Measurements from ENCODE around the gene ADGRF4.

Gene ADGRF4

GRCh38 chr6:47686411-47686810 lies 12.0 kb upstream of the ADGRF4 start:
- DNase-seq = no peak

DNA sequence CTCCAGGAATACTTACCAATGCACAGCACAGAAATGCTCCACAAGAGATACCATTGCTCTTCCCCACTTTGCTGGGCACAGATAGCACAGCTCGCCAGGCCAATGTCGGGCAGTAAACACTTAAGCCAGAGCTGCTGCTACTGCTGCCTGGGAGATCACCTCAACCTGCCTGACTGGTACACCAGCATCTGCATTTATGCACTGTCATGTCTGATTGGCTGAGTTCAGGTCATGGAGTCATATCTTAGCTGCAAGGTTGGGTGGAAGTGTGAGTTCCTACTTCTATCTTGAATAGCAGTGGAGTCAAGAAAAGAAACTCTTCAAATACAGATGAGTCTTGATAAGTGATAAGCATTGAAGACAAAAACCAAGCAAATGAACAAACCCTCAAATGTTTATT lies 10.9 kb upstream of the ADGRF4 start:
- DNase-seq = no peak

DNA sequence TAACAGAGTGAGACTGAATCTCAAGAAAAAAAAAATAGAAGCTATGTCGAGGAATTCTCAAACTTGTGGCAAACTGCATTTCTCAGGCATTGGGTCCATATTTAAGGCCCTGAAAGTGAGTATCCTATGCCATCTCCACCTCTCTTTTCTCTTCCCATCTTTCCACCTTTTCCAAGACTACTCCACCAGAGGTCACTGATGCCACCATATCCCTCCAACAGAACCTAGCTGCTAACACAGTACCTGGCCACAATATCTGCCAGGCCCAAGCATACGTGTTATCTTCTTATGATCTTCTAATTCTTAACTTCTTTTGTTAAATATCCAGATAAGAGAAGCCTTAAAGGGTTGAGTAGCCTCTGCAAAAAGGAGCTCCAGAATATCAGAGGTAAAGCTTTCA lies 8.2 kb upstream of the ADGRF4 start:
- DNase-seq = no peak

- DNase-seq = no peak
These were observed 7.6 kb upstream of the ADGRF4 start for GRCh38 chr6:47690791-47691190.

- no peak for DNase-seq
These were observed 455 bp upstream of the ADGRF4 start for GRCh38 chr6:47697925-47698324.

DNA sequence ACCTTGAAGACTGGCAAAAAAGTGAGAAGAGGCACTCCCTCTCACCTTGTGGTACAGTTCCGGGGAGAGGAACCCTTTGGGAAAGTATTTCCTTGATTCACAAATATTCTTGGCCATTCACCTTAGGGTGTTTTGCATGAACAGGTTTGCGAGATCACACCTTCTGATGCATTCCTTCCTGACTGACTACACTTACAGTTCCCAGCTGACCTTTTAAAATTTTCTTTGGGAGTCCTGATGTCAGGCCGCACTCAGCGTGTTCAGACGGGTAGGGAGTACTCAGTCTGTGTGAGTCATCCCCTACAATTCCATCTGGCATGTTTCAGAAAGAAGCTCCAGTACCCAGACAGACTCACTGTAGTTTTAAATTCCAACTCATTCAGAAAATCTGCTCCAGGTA lies 1.7 kb downstream of the ADGRF4 start:
- no peak for DNase-seq

DNA sequence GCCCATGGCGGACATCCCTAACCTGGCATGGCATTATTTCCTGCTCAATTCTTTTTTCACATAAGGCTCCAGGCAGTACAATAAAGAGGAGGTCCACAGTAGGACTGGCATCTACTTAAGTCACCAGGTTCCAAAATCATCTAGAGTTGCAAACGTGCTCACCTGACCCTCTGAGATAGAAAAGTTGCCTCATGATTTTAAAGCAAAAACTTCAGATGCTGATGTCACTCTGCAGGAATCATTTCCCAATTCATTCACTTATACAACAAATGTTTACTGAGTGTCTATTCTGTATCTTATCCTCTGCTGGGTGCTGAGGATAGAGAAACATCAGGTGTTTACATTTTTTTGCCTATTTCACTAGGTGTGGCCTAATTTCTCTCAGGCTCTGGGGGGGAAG lies 2.2 kb downstream of the ADGRF4 start:
- no peak for DNase-seq

GRCh38 chr6:47701363-47701762 lies 3.0 kb downstream of the ADGRF4 start:
- no peak for DNase-seq

- no peak for DNase-seq
These were observed 10.8 kb downstream of the ADGRF4 start for GRCh38 chr6:47709160-47709559.

DNA sequence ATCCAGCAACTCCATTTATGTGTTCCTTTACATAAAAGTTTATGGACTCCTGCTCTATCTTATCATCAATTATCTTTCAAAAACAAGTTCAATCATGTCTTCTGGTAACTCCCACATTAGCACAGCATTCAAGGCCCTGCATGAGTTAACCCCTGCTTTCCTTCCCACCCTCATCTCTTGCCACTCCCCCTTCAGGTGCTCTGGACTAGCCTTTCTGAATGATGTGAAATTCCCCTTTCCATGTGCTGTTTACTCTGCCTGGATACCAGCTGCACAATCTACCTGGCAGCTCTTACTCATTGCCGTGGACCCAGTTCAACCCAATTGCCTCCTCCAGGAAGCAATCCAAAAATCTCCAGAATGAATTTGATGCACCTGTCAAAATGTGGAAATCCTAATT lies 11.9 kb downstream of the ADGRF4 start:
- no peak for DNase-seq

GRCh38 chr6:47713200-47713599 lies 14.8 kb downstream of the ADGRF4 start:
- DNase-seq = no peak

GRCh38 chr6:47714802-47715201 lies 16.4 kb downstream of the ADGRF4 start:
- no peak for DNase-seq

DNA sequence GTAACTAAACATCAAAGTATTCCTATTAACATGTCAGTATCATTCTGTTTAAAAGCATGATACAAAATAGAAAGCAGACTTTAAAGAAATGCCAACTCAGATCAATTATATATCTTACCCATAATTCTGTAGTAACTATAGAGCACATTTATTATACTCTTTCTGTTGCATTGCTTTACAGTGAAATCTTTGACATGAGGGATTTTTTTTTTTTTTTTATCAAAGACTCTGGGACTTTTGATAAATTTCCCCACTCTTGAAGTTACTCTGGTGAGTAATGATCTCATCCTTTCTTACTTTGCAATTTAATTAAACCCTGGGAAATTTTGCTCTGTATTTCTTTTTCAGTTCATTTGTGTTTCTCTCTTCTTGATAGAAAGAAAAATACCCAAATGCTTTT lies 17.4 kb downstream of the ADGRF4 start:
- no peak for DNase-seq

DNA sequence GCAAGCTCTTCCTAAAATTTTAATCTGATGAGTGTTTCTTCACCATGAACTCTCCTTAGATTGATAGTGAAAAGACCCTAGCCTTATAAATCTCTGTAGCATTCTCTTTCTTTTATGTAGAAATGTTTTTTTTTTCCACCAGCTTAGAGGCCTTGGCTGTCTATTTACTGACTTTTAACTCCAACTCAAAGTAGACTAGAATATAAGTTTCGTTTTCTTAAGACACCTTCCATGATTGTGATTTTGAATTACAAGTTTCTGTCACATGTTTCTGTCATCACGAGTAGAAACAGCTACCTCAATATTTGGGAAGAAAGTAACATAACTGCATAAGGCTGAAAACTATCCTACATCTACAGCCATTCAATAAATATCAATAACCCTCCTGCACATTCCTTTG lies 17.8 kb downstream of the ADGRF4 start:
- no peak for DNase-seq

- no peak for DNase-seq
These were observed 20.2 kb downstream of the ADGRF4 start for GRCh38 chr6:47718571-47718970.

DNA sequence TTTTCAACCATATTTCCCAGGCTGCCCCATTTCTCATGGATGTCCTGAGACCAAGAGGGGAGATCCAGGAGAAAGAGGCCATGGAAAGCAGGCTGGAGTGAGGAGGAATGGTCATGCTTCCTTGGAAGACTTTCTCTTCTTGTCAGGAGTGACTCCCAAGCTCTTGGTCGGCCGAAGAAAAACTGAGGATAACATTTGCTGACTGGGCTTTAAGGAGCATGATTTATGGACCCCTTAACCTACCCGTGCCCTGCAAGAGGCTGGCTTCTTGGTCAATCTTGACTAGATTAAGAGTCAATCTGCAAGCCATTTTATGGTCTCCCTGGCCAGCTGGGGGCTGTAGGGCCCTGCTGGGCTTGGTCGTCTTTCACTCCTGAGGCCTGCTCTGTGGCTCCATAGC lies 22.8 kb downstream of the ADGRF4 start:
- no peak for DNase-seq

GRCh38 chr6:47722194-47722593 lies 23.8 kb downstream of the ADGRF4 start:
- no peak for DNase-seq

DNA sequence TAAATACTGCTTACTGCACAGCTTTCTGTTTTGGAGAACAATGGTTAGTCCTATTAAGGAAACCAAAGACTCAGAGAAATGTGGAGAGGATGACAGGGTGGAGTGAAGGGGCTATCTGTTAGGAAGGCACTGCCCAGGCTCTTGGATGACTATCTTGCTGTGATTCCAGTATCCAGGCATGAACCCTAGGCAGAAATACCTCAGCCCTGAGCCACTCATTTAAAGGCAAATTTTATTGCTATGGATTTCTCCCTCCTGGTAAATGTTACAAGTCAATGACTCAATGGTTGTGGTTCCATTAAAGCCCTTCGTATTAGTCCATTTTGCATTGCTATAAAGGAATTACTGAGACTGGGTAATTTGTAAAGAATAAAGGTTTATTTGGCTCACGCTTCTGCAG lies 25.9 kb downstream of the ADGRF4 start:
- DNase-seq = no peak

DNA sequence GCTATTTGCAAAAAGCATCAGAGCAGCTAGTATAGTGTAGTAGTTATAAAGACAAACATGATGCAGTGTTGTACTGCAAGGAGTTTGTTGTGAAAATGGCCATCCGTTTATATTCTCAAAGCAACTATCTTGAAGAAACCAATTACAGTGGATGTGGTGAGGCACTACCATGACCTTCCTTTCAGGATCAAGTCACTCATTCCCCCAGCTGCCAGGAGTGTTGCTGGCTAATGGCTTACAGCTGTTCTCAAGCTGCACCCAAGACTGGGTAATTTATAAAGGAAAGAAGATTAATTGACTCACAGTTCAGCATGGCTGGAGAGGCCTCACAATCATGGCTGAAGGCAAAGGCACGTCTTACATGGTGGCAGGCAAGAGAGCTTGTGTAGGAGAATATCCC lies 29.0 kb downstream of the ADGRF4 start:
- no peak for DNase-seq

- no peak for DNase-seq
These were observed 30.6 kb downstream of the ADGRF4 start for GRCh38 chr6:47729019-47729418.

GRCh38 chr6:47729457-47729856 lies 31.1 kb downstream of the ADGRF4 start:
- no peak for DNase-seq

- DNase-seq = no peak
These were observed 35.6 kb downstream of the ADGRF4 start for GRCh38 chr6:47733879-47734558.

DNA sequence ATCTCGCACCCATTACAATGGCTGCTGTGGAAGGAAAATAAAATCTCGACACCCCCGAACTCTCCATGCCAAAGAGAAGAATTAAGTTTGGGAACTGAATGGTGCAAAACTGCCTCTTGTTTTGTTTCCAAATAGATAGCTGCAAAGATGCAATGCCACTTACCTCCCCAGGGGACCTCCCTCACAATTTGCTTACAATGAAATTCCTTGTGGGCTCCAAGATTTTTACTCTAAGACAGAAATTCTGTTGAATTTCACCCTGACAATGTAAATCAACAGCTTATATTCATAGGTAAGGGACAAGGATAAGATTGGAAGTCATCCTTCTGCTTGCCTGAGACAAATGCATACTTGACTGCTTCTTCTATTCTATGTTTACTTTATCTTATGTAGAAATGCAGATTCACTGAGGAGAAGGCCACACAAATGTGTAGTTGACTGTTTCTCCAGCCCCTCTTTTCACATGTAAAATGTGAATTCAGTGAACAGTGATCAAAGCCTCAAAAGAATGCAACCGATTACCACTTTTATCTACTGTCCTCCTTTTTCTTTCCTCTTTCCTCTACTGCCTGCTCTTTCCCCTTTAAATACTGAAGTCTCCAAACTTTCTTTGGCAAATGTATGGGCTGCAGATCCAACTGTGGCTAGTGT lies 36.6 kb downstream of the ADGRF4 start:
- no peak for DNase-seq

DNA sequence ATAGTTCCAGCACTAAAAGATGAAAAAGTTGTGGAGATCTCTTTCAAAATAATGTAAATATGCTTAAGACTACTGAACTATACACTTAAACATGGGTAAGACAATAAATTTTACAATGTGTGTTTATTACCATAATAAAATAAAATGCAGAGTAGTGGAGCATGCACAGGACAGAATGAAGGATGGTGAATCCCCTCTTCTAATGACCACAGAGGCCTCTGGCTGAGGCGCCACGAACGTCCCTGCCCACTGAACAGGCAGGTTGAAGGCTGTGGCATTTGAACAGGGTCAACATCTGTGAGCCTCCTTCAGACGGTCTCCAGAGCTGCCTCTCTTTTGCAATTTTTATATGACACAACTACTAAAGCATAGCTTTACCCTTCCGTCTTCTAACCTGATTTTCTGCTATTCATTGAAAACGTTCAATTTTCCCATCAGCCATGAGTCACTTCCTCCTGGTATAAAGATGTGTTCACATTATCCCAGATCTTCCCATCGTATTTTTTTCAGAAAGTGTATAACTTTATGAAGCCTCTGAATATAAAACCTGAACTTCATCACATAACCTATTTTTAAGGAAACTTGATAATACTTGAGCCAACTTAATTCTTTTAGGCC lies 37.8 kb downstream of the ADGRF4 start:
- DNase-seq = no peak

GRCh38 chr6:47737406-47737805 lies 39.0 kb downstream of the ADGRF4 start:
- no peak for DNase-seq

Measured in activated naive CD4-positive, alpha-beta T cell treated with Interleukin-2 at 50 U/mL for 16 hours (primary cell).